GM12878 (cell line): ENCODE data around the gene KIAA0825. TPM values are rescaled to one million over a fixed set of nuclear protein-coding genes. Genes with fewer than 3 reads are reported as not detected.

Source experiments
- ATAC-seq: fragments of 200-7000 bp; cut with Tn5 transposase; 3 replicates; pipeline ENCODE4 v1.9.1; 2020; ENCODE audit warnings: mild to moderate bottlenecking, moderate library complexity
- BruUV-seq: library from RNA; stranded (reverse); fragments of 400-500 nt; replicated peaks from 2 replicates; lab custom pipeline; 2021; lab: Mats Ljungman, UMichigan
- CTCF ChIA-PET: fragments of 300-600 bp; sonication (Branson Sonifier 250); formaldehyde crosslinking; extraction: SDS; loops from one replicate; lab custom pipeline; 2021; ENCODE audit warnings: inconsistent platforms; lab: Yijun Ruan, JAX
- POLR2A ChIA-PET: fragments of 350-600 bp; formaldehyde crosslinking; extraction: SDS; loops from one replicate; lab custom pipeline; 2021; ENCODE audit warnings: inconsistent platforms; lab: Charles Lee
- RAD21 ChIA-PET: fragments of 300-600 bp; sonication (Branson Sonifier 250); formaldehyde crosslinking; loops from one replicate; lab custom pipeline; 2023; ENCODE audit warnings: antibody characterized with exemption; ENCODE audit not compliant: unreplicated experiment; lab: Charles Lee
- SMC1A ChIA-PET: fragments of 300-600 bp; sonication (Branson Sonifier 250); formaldehyde crosslinking; loops from one replicate; lab custom pipeline; 2023; ENCODE audit not compliant: unreplicated experiment, uncharacterized antibody; lab: Charles Lee
- DNase-seq: peaks from one replicate; pipeline ENCODE4 v3.0.0-alpha.2; 2011; ENCODE audit warnings: low read depth, low spot score
- FAIRE-seq: peaks from 3 replicates; lab custom pipeline; 2011; peaks lifted over from hg19 to GRCh38; lab: Jason Lieb, UNC
- H2AFZ ChIP-seq: 2 replicates; pipeline ENCODE4 v1.6.0; 2011; ENCODE audit warnings: low read depth, low read length, control low read depth; ENCODE audit not compliant: control insufficient read depth
- H3K27ac ChIP-seq: 2 replicates; pipeline ENCODE4 v1.5.1; 2011; ENCODE audit warnings: control low read depth; ENCODE audit not compliant: control insufficient read depth, insufficient read depth
- H3K27me3 ChIP-seq, 2 experiments: replicated peaks in 1 of 2; 2 replicates each; pipeline versions ENCODE4 v1.6.0 to v1.6.1; 2011; ENCODE audit warnings: low read length in 1 of 2; ENCODE audit not compliant: control insufficient read depth in 2 of 2, insufficient read depth in 2 of 2
- H3K36me3 ChIP-seq, 2 experiments: 2 replicates each; pipeline ENCODE4 v1.5.1; 2011; ENCODE audit warnings: low read length in 1 of 2; ENCODE audit not compliant: control insufficient read depth in 2 of 2, insufficient read depth in 2 of 2
- H3K4me1 ChIP-seq: 2 replicates; pipeline ENCODE4 v1.6.1; 2011; ENCODE audit warnings: mild to moderate bottlenecking, low read length, moderate library complexity, mixed read lengths; ENCODE audit not compliant: control insufficient read depth, insufficient read depth
- H3K4me2 ChIP-seq: 2 replicates; pipeline ENCODE4 v1.6.0; 2011; ENCODE audit warnings: control low read depth; ENCODE audit not compliant: control insufficient read depth, insufficient read depth
- H3K4me3 ChIP-seq: fragments of 200-600 bp; sonication (generic); 2 replicates; pipeline ENCODE4 v1.5.1; 2016
- H3K79me2 ChIP-seq: 2 replicates; pipeline ENCODE4 v1.6.0; 2011; ENCODE audit warnings: low read length; ENCODE audit not compliant: control insufficient read depth, insufficient read depth
- H3K9ac ChIP-seq: 2 replicates; pipeline ENCODE4 v1.8.0; 2011; ENCODE audit warnings: low read length, control low read depth, mixed read lengths; ENCODE audit not compliant: control insufficient read depth, insufficient read depth
- H3K9me3 ChIP-seq: replicated peaks from 3 replicates; pipeline ENCODE4 v1.5.1; 2011; ENCODE audit warnings: mild to moderate bottlenecking, low read length; ENCODE audit not compliant: control insufficient read depth, insufficient read depth
- H4K20me1 ChIP-seq: 2 replicates; pipeline ENCODE4 v1.6.0; 2011; ENCODE audit not compliant: control insufficient read depth, insufficient read depth
- CREM ChIP-seq: IDR thresholded peaks from 2 replicates; pipeline ENCODE4 v1.6.1; 2014; ENCODE audit warnings: antibody characterized with exemption, low read depth
- MAX ChIP-seq: IDR thresholded peaks from 2 replicates; pipeline ENCODE4 v1.6.1; 2012; ENCODE audit warnings: low read depth, low read length, improper control_type of control experiment
- MEF2A ChIP-seq: IDR thresholded peaks from 2 replicates; pipeline ENCODE4 v1.6.1; 2011; ENCODE audit warnings: low read depth, mild to moderate bottlenecking, low read length, moderate library complexity; ENCODE audit not compliant: insufficient read depth
- NFXL1 ChIP-seq: fragments of 450-650 bp; IDR thresholded peaks from 2 replicates; pipeline ENCODE4 v1.6.1; 2017; ENCODE audit warnings: antibody characterized with exemption, mild to moderate bottlenecking, borderline replicate concordance
- YY1 ChIP-seq: IDR thresholded peaks from 2 replicates; pipeline ENCODE4 v1.6.1; 2011; ENCODE audit warnings: low read depth, mild to moderate bottlenecking, low read length
- ZNF384 ChIP-seq: IDR thresholded peaks from 2 replicates; pipeline ENCODE4 v1.6.1; 2012; ENCODE audit warnings: low read depth, mild to moderate bottlenecking, low read length, improper control_type of control experiment, borderline replicate concordance
- WGBS: methylation state at CpG from one replicate; pipeline ENCODE4 v1.1.6; 2016; ENCODE audit warnings: low lambda C conversion rate; ENCODE audit not compliant: insufficient replicate concordance, insufficient coverage; ENCODE audit errors: missing lambda C conversion rate; 5-methylcytosine and 5-hydroxymethylcytosine counted together
- in situ Hi-C: fragments of 300-500 bp; cut with MboI; formaldehyde crosslinking; loops from 9 replicates; pipeline ENCODE4 v1.14.3; 2018; ENCODE audit warnings: mixed read lengths
- intact Hi-C: fragments of 100-400 bp; cut with micrococcal nuclease; formaldehyde crosslinking; loops from one replicate; pipeline ENCODE4 v1.14.2; 2022; ENCODE audit not compliant: unreplicated experiment
- polyA plus RNA-seq, 11 experiments: library from polyadenylated mRNA; depleted of rRNA in 4 of 11; unstranded in 6 of 11; stranded (reverse) in 5 of 11; fragments of >200 nt; fragmentation: Nextera tagmentation in 4 of 11; fragmentation: Illumina TruSeq in 1 of 11; extraction: Ambion mirVana in 4 of 11; extraction: Trizol in 1 of 11; gene quantifications; 1 replicate in 1 of 11; 2 replicates in 10 of 11; pipeline versions ENCODE4 v1.2.1 to v1.2.3, GENCODE V29; 2011 to 2016; ENCODE audit warnings: inconsistent platforms in 2 of 11, missing spikeins in 2 of 11, low read depth in 1 of 11
- total RNA-seq, 4 experiments: library from RNA; depleted of rRNA in 3 of 4; stranded (reverse); fragments of >200 nt in 3 of 4; fragmentation: Illumina TruSeq in 1 of 4; extraction: Trizol in 1 of 4; gene quantifications; 2 replicates each; pipeline versions ENCODE4 v1.2.1 to v1.2.3, GENCODE V29; 2013 to 2021

Gene KIAA0825
- total and polyA plus RNA-seq, 10 of the 15 experiments (the other 5 are each of a cell fraction or from before 2014, with no cell fraction given): 0.55 to 1.9 (median 1.5) TPM

DNA sequence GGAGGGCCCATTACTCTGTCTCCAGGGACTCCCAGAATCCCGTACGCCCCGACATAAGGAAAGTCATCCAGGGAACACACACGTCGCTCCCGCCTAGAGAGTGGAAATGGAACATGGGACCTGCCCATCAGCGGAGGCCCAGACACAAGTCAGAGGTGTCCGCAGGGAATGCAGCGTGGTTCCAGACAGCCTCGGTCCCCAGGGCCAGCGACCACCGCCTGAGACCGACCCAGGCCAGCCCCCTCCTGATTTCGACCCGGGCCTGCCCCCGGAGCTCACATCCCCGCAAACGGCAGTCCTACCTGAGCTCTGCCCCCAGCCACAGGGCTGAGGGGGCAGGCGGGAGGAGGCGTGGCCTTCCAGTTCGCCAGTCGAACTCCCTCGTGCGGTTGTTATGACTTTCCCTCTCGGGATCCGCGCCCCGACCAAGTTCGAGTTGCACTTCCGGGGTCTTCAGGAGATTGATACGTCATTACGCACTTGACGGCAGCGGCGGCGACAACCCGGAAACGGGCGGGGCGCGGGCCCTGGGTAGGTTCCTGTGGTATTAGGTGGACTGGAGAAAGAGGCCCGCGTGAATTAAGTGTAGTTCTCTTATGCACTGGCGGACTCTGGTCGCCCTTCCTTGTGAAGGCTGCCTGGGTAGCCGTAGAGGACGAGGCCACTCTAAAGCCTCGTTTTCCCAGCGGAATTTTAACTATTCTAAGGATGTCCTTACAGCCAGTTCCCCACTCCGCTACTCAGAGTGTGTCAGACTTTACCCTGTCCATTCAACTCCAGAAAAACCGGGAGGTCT, 507.0 kb downstream of the KIAA0825 start (continued):
- TF ChIP-seq MAX (no peak; the same call in 1 of the 2 replicates), MEF2A (no peak), CREM (peak; percentile 93), YY1 (peak; percentile 50; the same call in 1 of the 2 replicates)

- intact Hi-C loops: no loop called here
- SMC1A ChIA-PET: interaction anchor here (0.6 to 2.1 kb wide), 2 partner anchors 14 to 17 kb away, joined by 3 to 9 read pairs; no protein-coding TSS in a partner anchor
- Histone ChIP-seq H3K27ac (no peak overlapping the region), H3K9me3 (peaks cover 11% of the 10 kb centered on the region), H3K4me3 (no peak overlapping the region), H3K27me3 (no peaks in the 10 kb centered on the region), H3K4me2 (no peak overlapping the region), H2AFZ (no peak overlapping the region)
- 51% methylated on average over 3 of the region's 3 CpGs for WGBS
- RAD21 ChIA-PET: no interaction called here
- POLR2A ChIA-PET: no interaction called here
- ATAC-seq (no peak; the same call in 2 of the 3 replicates), FAIRE-seq (no peak)
- TF ChIP-seq NFXL1: no peak
- TF ChIP-seq ZNF384: peak; percentile 7; the same call in 1 of the 2 replicates
- TF ChIP-seq, all 136 proteins: peak for 1
- in situ Hi-C loops: no loop called here
- no TSS peak for BruUV-seq
- no peak overlapping the region for H3K9ac ChIP-seq
- H3K79me2 ChIP-seq: peaks cover 3% of the 10 kb centered on the region
- no peaks in the 10 kb centered on the region for H3K4me1 ChIP-seq
- DNase-seq: no peak
- H4K20me1 ChIP-seq: no peaks in the 10 kb centered on the region
- CTCF ChIA-PET: interaction anchor here (0.8 kb wide), 1 partner anchor 18 kb away, joined by 3 read pairs; no protein-coding TSS in a partner anchor
- no peaks in the 10 kb centered on the region; a peak in 2 of 4 replicates for H3K36me3 ChIP-seq
Measured at GRCh38 chr5:94103514-94104245, 514.7 kb downstream of the KIAA0825 start.

Other genes with a start within 250 kb of the KIAA0825 start
- 9.9 and 11.9 TPM in 2 replicates for gene SLF1, start 65 bp upstream of the KIAA0825 start, total RNA-seq (2014; rRNA removed)
- 11.8 and 12.7 TPM in 2 replicates for gene SLF1, start 65 bp upstream of the KIAA0825 start, total RNA-seq (2014; rRNA removed; fragmentation: Illumina TruSeq; extraction: Trizol)
- gene SLF1, start 65 bp upstream of the KIAA0825 start, total RNA-seq (2021): 8.1 and 8.5 TPM in 2 replicates
- gene SLF1, start 65 bp upstream of the KIAA0825 start, polyA plus RNA-seq (2011; rRNA removed): 12.8 and 24.8 TPM in 2 replicates
- gene SLF1, start 65 bp upstream of the KIAA0825 start, polyA plus RNA-seq (2014; fragmentation: Illumina TruSeq; extraction: Trizol): 9.5 and 10.2 TPM in 2 replicates
- gene SLF1, start 65 bp upstream of the KIAA0825 start, polyA plus RNA-seq (2014; fragmentation: Nextera tagmentation; extraction: Ambion mirVana): 10 to 100 TPM; 14.1 to 27.0 TPM
- 15.0 and 19.2 TPM in 2 replicates for gene SLF1, start 65 bp upstream of the KIAA0825 start, polyA plus RNA-seq (2014; rRNA removed)
- gene SLF1, start 65 bp upstream of the KIAA0825 start, polyA plus RNA-seq (2016; fragmentation: Nextera tagmentation; extraction: Ambion mirVana): 10 to 100 TPM; 18.6 to 21.2 TPM